Measurements from ENCODE around the gene ZNF317. TPM values are rescaled to one million over a fixed set of nuclear protein-coding genes. Genes with fewer than 3 reads are reported as not detected.
"Not testable (repeated sequence)": the region's sequence is repeated elsewhere in the genome, so short reads cannot be mapped to it uniquely, and the experiment has no call there.

The ZNF317 gene
- total RNA-seq, 1 donor from 2014 or later, result 24.8 TPM

DNA sequence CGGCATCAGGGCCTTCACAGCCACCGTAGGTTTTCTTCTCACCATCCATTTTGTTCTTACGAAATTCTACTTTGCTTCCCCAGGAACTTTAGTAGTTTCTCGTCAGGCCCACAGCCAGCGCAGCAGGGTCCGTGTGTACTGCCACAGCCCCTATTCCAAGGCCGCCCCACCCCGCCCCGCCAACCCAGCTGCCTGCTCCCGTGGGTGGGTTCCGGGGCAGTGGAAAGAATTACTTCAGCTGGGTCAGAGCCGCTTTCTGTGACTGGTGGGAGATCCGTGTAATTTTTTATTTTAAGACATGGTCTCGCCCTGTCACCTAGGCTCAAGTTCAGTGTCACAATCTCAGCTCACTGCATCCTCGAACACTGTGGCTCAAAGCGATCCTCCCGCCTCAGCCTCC lies 42.8 kb downstream of the ZNF317 start:
- Mint-ChIP-seq H3K27ac (ENCODE audit: unreplicated experiment) (no peak overlapping the region), H3K9me3 (ENCODE audit: unreplicated experiment) (peaks cover 12% of the 10 kb centered on the region)
- DNase-seq (ENCODE audit: extremely low spot score, unreplicated experiment), result no peak

GRCh38 chr19:9187191-9187590 lies 47.0 kb downstream of the ZNF317 start:
- DNase-seq (ENCODE audit: extremely low spot score, unreplicated experiment), result no peak
- no peak overlapping the region for H3K27ac Mint-ChIP-seq (ENCODE audit: unreplicated experiment)
- H3K4me3 Mint-ChIP-seq (ENCODE audit: unreplicated experiment), result no peak overlapping the region
- H3K36me3 Mint-ChIP-seq (ENCODE audit: unreplicated experiment), result peaks cover 7% of the 10 kb centered on the region
- TF ChIP-seq, protein P1, sequence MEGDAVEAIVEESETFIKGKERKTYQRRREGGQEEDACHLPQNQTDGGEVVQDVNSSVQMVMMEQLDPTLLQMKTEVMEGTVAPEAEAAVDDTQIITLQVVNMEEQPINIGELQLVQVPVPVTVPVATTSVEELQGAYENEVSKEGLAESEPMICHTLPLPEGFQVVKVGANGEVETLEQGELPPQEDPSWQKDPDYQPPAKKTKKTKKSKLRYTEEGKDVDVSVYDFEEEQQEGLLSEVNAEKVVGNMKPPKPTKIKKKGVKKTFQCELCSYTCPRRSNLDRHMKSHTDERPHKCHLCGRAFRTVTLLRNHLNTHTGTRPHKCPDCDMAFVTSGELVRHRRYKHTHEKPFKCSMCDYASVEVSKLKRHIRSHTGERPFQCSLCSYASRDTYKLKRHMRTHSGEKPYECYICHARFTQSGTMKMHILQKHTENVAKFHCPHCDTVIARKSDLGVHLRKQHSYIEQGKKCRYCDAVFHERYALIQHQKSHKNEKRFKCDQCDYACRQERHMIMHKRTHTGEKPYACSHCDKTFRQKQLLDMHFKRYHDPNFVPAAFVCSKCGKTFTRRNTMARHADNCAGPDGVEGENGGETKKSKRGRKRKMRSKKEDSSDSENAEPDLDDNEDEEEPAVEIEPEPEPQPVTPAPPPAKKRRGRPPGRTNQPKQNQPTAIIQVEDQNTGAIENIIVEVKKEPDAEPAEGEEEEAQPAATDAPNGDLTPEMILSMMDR (IDR thresholded peaks at IDR 0.05), result no peak
- no peaks in the 10 kb centered on the region for H3K27me3 Mint-ChIP-seq (ENCODE audit: unreplicated experiment)
- H3K9me3 Mint-ChIP-seq (ENCODE audit: unreplicated experiment), result peaks cover 17% of the 10 kb centered on the region
- H3K4me1 Mint-ChIP-seq (ENCODE audit: unreplicated experiment), result no peaks in the 10 kb centered on the region

More for the DNA sequence above, 42.8 kb downstream of the ZNF317 start:
- Mint-ChIP-seq H3K4me1 (ENCODE audit: unreplicated experiment) (no peaks in the 10 kb centered on the region), H3K27me3 (ENCODE audit: unreplicated experiment) (no peaks in the 10 kb centered on the region), H3K36me3 (ENCODE audit: unreplicated experiment) (peaks cover 8% of the 10 kb centered on the region), H3K4me3 (ENCODE audit: unreplicated experiment) (no peak overlapping the region)
- TF ChIP-seq, protein P1 (IDR thresholded peaks at IDR 0.05), result no peak

- Mint-ChIP-seq H3K27me3 (ENCODE audit: unreplicated experiment) (no peaks in the 10 kb centered on the region), H3K27ac (ENCODE audit: unreplicated experiment) (no peak overlapping the region), H3K4me1 (ENCODE audit: unreplicated experiment) (no peaks in the 10 kb centered on the region), H3K36me3 (ENCODE audit: unreplicated experiment) (peaks cover 7% of the 10 kb centered on the region), H3K9me3 (ENCODE audit: unreplicated experiment) (peaks cover 17% of the 10 kb centered on the region), H3K4me3 (ENCODE audit: unreplicated experiment) (no peak overlapping the region)
- TF ChIP-seq, protein P1 (IDR thresholded peaks at IDR 0.05), result no peak
- no peak for DNase-seq (ENCODE audit: extremely low spot score, unreplicated experiment)
Observed at GRCh38 chr19:9189535-9189934, 49.3 kb downstream of the ZNF317 start.

GRCh38 chr19:9198044-9198443 lies 57.8 kb downstream of the ZNF317 start:
- H3K27me3 Mint-ChIP-seq (ENCODE audit: unreplicated experiment); H3K4me3 Mint-ChIP-seq (ENCODE audit: unreplicated experiment); H3K36me3 Mint-ChIP-seq (ENCODE audit: unreplicated experiment); H3K4me1 Mint-ChIP-seq (ENCODE audit: unreplicated experiment); H3K9me3 Mint-ChIP-seq (ENCODE audit: unreplicated experiment); H3K27ac Mint-ChIP-seq (ENCODE audit: unreplicated experiment); DNase-seq (ENCODE audit: extremely low spot score, unreplicated experiment): not testable (repeated sequence)

DNA sequence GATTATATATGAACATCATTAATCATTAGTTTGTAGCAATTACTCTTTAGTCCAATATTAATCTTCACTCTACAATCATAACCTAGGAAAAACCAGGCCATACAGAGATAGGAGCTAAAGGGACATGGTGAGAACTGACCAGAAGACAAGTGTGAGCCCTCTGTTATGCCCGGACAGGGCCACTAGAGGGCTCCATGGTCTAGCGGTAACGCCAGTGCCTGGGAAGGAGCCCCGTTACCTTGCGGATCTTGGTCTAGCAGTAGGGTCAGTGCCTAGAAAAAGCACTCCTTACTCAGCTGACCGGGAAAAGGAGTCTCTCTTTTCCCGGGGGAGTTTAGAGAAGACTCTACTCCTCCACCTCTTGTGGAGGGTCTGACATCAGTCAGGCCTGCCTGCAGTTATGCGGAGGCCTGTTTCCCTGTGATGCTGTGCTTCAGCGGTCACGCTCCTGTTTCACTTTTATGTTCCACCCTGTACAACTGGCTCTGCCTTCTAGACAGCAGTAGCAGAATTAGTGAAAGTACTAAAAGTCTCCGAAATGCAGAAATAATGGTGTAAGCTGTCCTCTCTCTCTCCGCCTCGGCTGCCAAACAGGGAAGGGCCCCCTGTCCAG lies 65.4 kb downstream of the ZNF317 start:
- peaks cover 4% of the 10 kb centered on the region for H3K27me3 Mint-ChIP-seq (ENCODE audit: unreplicated experiment)
- H3K4me1 Mint-ChIP-seq (ENCODE audit: unreplicated experiment), result peaks cover 5% of the 10 kb centered on the region
- TF ChIP-seq, protein P1 (IDR thresholded peaks at IDR 0.05), result peak; percentile 94
- no peaks in the 10 kb centered on the region for H3K9me3 Mint-ChIP-seq (ENCODE audit: unreplicated experiment)
- no peaks in the 10 kb centered on the region for H3K36me3 Mint-ChIP-seq (ENCODE audit: unreplicated experiment)
- H3K27ac Mint-ChIP-seq (ENCODE audit: unreplicated experiment), result no peak overlapping the region
- peak overlapping the region; percentile 48 for H3K4me3 Mint-ChIP-seq (ENCODE audit: unreplicated experiment)
- peak; percentile 90 for DNase-seq (ENCODE audit: extremely low spot score, unreplicated experiment)

Other genes starting within 250 kb of the ZNF317 start
- not detected in 2 replicates for gene MUC16, start 130.0 kb upstream of the ZNF317 start, total RNA-seq
- gene OR1M1, start 53.3 kb upstream of the ZNF317 start, total RNA-seq, result not detected in 2 replicates
- gene OR7G2, start 32.9 kb upstream of the ZNF317 start, total RNA-seq, result not detected in 2 replicates
- gene OR7G1, start 24.6 kb upstream of the ZNF317 start, total RNA-seq, result not detected in 2 replicates
- not detected in 2 replicates for gene OR7G3, start 13.4 kb upstream of the ZNF317 start, total RNA-seq
- gene OR7D2, start 38.6 kb downstream of the ZNF317 start, total RNA-seq, result 0.86 and 1.1 TPM in 2 replicates
- gene OR7D4, start 79.2 kb downstream of the ZNF317 start, total RNA-seq, result not detected in 2 replicates
- not detected in 2 replicates for gene OR7E24, start 110.5 kb downstream of the ZNF317 start, total RNA-seq
- gene ZNF699, start 169.4 kb downstream of the ZNF317 start, total RNA-seq, result 6.4 and 7.7 TPM in 2 replicates
- gene ZNF559, start 183.8 kb downstream of the ZNF317 start, total RNA-seq, result 24.1 and 28.0 TPM in 2 replicates
- 5.9 and 6.6 TPM in 2 replicates for gene ZNF177, start 222.6 kb downstream of the ZNF317 start, total RNA-seq